ENCODE measurements around the gene CELA3B.

DNA sequence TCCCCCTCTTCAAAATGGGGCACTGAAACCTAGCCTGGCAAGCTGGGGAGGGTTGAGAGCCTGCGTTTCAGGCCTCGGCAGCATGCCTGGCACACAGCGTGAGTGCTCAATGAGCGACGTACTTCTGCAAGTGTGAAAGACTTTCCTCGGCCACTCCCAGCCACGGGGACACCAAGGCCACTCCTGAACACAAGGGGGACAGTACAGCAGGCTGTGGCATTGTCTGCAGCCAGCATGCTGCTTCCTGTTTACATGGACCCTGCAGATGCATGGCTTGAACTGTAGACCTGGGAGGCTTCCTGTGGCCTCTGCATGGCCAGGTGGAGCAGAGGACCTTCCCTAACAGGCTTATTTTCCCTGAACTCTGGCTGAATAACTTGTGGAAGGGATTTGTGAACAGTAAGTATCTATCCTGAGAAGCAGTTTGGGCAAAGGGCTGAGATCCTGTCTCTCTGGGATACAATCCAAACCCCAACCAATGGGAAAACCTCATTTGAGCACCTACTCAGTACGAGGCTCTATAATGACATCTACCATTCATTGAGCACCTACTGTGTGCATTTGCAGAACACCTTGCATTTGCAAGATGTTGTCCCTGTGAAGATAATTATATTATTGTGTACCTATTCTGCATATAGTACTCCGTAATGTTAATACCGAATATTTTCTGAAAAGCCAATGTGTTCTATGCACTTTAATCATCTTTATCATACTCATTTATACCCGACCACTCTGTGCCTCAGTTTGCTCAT lies 29.8 kb upstream of the CELA3B start:
- TF ChIP-seq, protein P1, sequence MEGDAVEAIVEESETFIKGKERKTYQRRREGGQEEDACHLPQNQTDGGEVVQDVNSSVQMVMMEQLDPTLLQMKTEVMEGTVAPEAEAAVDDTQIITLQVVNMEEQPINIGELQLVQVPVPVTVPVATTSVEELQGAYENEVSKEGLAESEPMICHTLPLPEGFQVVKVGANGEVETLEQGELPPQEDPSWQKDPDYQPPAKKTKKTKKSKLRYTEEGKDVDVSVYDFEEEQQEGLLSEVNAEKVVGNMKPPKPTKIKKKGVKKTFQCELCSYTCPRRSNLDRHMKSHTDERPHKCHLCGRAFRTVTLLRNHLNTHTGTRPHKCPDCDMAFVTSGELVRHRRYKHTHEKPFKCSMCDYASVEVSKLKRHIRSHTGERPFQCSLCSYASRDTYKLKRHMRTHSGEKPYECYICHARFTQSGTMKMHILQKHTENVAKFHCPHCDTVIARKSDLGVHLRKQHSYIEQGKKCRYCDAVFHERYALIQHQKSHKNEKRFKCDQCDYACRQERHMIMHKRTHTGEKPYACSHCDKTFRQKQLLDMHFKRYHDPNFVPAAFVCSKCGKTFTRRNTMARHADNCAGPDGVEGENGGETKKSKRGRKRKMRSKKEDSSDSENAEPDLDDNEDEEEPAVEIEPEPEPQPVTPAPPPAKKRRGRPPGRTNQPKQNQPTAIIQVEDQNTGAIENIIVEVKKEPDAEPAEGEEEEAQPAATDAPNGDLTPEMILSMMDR (IDR thresholded peaks at IDR 0.05): no peak
- no peak for TF ChIP-seq ZFX (IDR thresholded peaks at IDR 0.05; ENCODE audit: borderline replicate concordance)
